BLaER1 (cell line): ENCODE data around the gene HS6ST3.

Experiments
- H3K27ac ChIP-seq: shearing (Covaris generic); formaldehyde crosslinking; 2 replicates; pipeline ENCODE4 v1.8.1; 2022
- H3K27me3 ChIP-seq: shearing (Covaris generic); formaldehyde crosslinking; 2 replicates; pipeline ENCODE4 v1.8.1; 2022
- H3K36me3 ChIP-seq: shearing (Covaris generic); formaldehyde crosslinking; 2 replicates; pipeline ENCODE4 v1.8.1; 2022
- H3K4me1 ChIP-seq: shearing (Covaris generic); formaldehyde crosslinking; 2 replicates; pipeline ENCODE4 v1.8.1; 2022
- H3K4me2 ChIP-seq: shearing (Covaris generic); formaldehyde crosslinking; 2 replicates; pipeline ENCODE4 v1.8.1; 2022
- H3K4me3 ChIP-seq: shearing (Covaris generic); formaldehyde crosslinking; 2 replicates; pipeline ENCODE4 v1.8.1; 2022
- H3K9ac ChIP-seq: shearing (Covaris generic); formaldehyde crosslinking; 2 replicates; pipeline ENCODE4 v1.8.1; 2022
- H3K9me3 ChIP-seq: shearing (Covaris generic); formaldehyde crosslinking; 2 replicates; pipeline ENCODE4 v1.8.1; 2022
- H4K20me1 ChIP-seq: shearing (Covaris generic); formaldehyde crosslinking; 2 replicates; pipeline ENCODE4 v1.8.1; 2022
- Cebpa-rat ChIP-seq: shearing (Covaris generic); IDR thresholded peaks from 2 replicates; pipeline ENCODE4 v1.8.1; 2022

HS6ST3 gene

DNA sequence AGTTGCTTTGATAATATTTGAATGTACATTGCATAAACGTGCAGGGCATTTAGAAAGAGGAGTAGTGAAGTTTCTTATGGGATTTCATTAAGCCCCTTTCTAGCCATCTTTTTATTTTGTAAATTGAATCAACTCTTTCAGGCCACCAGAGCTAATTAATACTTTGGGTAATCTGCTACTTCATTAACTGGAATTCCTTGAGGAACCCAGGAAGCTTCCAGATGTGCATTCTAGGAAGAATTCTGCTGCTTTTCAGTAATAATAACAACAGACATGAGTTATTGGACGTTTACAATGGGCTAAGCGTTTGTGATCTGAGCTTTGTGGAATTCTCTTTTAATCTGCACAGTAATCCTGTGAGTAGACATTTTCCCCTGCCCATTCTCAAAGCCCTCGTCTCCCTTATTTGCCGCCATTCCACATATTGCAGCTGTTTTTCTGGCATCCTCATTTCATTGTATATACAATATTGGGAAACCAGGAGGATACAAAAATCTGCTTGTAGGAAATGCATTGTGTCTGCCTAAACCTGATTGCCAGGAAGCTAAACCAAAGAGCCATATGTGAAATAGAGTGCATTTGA, 103.9 kb downstream of the HS6ST3 start:
- Histone ChIP-seq H3K4me3 (no peak overlapping the region), H4K20me1 (no peaks in the 10 kb centered on the region), H3K36me3 (no peaks in the 10 kb centered on the region), H3K9ac (no peak overlapping the region), H3K27ac (no peak overlapping the region), H3K9me3 (peaks cover 14% of the 10 kb centered on the region), H3K4me2 (no peak overlapping the region), H3K4me1 (no peaks in the 10 kb centered on the region), H3K27me3 (no peaks in the 10 kb centered on the region)
- TF ChIP-seq Cebpa-rat: no peak

- Histone ChIP-seq H3K9ac (no peak overlapping the region), H3K27me3 (no peaks in the 10 kb centered on the region), H3K4me3 (no peak overlapping the region), H3K4me2 (no peak overlapping the region), H4K20me1 (no peaks in the 10 kb centered on the region), H3K27ac (no peak overlapping the region), H3K4me1 (no peaks in the 10 kb centered on the region), H3K9me3 (peaks cover 15% of the 10 kb centered on the region), H3K36me3 (no peaks in the 10 kb centered on the region)
- no peak for TF ChIP-seq Cebpa-rat
Measured at GRCh38 chr13:96198038-96198437, 108.1 kb downstream of the HS6ST3 start.

- TF ChIP-seq Cebpa-rat: no peak
- H3K9me3 ChIP-seq: peaks cover 15% of the 10 kb centered on the region
- no peak overlapping the region for H3K27ac ChIP-seq
- no peaks in the 10 kb centered on the region for H3K27me3 ChIP-seq
- no peak overlapping the region for H3K4me2 ChIP-seq
- no peak overlapping the region for H3K9ac ChIP-seq
- no peak overlapping the region for H3K4me3 ChIP-seq
- no peaks in the 10 kb centered on the region for H4K20me1 ChIP-seq
- no peaks in the 10 kb centered on the region for H3K36me3 ChIP-seq
- H3K4me1 ChIP-seq: no peaks in the 10 kb centered on the region
Measured at GRCh38 chr13:96199315-96199714, 109.4 kb downstream of the HS6ST3 start.

DNA sequence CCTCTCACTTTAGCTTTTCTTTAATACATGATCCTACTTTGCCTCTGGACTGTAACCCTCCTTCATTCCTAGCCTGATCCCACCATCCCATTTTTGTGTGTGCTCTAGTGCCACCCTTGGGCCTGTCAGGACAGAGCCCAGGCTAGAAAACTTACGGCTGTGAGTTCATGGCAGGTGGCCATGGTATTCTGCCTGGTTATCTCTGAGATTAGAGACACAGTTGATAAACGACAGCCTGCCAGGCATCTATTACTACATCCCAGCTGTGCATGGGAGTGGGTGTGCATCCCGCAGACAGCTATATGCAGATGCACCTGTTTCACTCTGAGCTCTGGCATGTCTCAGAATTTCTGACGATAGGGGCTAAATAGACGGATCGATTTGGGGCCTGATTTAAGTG, 110.9 kb downstream of the HS6ST3 start:
- Histone ChIP-seq H3K36me3 (no peaks in the 10 kb centered on the region), H3K4me3 (no peak overlapping the region), H3K4me1 (no peaks in the 10 kb centered on the region), H3K4me2 (no peak overlapping the region), H3K27ac (no peak overlapping the region), H4K20me1 (no peaks in the 10 kb centered on the region), H3K9ac (no peak overlapping the region), H3K27me3 (no peaks in the 10 kb centered on the region), H3K9me3 (peaks cover 15% of the 10 kb centered on the region)
- TF ChIP-seq Cebpa-rat: no peak

DNA sequence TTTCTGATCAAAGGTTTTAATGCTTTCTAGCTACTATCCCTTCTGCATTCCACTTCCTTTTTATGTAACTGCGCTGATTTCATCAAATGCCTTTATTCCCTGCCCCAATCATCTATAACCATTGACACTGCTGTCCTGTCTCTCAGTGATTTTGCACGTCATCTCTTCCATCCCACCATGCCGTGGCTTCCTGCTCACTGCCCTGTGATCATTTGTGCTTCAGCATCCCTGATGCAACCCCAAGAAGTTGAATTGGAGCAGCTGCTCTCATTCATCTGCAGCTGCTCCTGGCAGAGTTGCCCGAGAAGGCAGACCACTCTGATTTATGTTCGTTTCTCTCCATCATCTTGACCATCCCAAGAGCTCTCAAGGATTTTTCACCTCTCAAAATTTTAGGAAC, 112.4 kb downstream of the HS6ST3 start:
- Histone ChIP-seq H3K4me1 (no peaks in the 10 kb centered on the region), H3K27me3 (no peaks in the 10 kb centered on the region), H3K4me2 (no peak overlapping the region), H3K27ac (no peak overlapping the region), H4K20me1 (no peaks in the 10 kb centered on the region), H3K36me3 (no peaks in the 10 kb centered on the region), H3K9me3 (peaks cover 15% of the 10 kb centered on the region), H3K9ac (no peak overlapping the region), H3K4me3 (no peak overlapping the region)
- no peak for TF ChIP-seq Cebpa-rat

DNA sequence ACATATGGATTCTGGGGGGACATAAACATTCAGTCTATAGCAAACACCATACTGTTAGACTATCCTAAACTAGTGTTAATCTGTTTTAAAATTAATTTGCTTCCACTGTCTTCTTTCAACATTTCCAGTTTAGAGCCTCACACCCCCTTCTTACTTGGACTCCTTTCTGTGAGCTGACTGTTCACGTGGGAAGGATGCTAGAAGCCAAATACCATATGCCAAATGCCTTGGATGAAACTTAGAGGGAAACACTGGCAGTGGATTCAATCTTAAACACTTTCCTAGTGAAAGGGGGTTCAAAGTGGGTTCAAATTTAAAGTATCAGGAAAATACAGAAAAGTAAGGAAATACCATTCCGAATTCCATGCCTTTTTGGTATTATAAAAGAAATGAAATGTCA, 113.6 kb downstream of the HS6ST3 start:
- H3K27me3 ChIP-seq: no peaks in the 10 kb centered on the region
- no peak for TF ChIP-seq Cebpa-rat
- no peaks in the 10 kb centered on the region for H4K20me1 ChIP-seq

GRCh38 chr13:96214824-96215445, 125.0 kb downstream of the HS6ST3 start:
- no peak overlapping the region for H3K27ac ChIP-seq
- H3K4me1 ChIP-seq: no peaks in the 10 kb centered on the region; the same call in 1 of the 2 replicates
- no peak for TF ChIP-seq Cebpa-rat
- no peaks in the 10 kb centered on the region for H4K20me1 ChIP-seq
- H3K4me2 ChIP-seq: no peak overlapping the region
- H3K27me3 ChIP-seq: no peaks in the 10 kb centered on the region
- H3K9ac ChIP-seq: no peak overlapping the region
- no peaks in the 10 kb centered on the region for H3K9me3 ChIP-seq
- H3K4me3 ChIP-seq: no peak overlapping the region
- no peaks in the 10 kb centered on the region for H3K36me3 ChIP-seq

More for the DNA sequence above, 113.6 kb downstream of the HS6ST3 start:
- Histone ChIP-seq H3K4me3 (no peak overlapping the region), H3K9ac (no peak overlapping the region), H3K4me2 (no peak overlapping the region), H3K9me3 (0 out of 2 replicates have a peak, but pooled peaks cover 4% of the 10 kb centered on the region), H3K36me3 (no peaks in the 10 kb centered on the region), H3K4me1 (no peaks in the 10 kb centered on the region), H3K27ac (no peak overlapping the region)

DNA sequence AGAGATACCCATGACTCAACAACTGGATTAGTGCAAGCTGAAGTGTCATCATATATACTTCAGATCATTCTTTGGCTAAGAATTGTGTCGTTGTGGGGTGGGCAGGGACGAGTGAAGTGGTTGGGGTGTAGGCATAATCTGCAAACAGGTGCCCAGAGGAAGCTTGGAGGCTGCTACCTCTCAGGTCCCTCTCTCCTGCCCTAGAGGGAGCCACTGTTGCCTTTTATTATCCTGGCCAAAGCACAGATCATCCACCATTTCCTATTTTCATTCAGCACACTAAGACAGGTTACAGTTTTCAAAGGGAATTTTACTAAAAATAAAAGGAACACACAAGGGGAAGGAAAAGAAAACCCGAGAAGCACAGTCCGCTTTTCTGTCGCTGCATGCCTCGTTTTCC, 126.6 kb downstream of the HS6ST3 start:
- no peaks in the 10 kb centered on the region for H3K27me3 ChIP-seq

DNA sequence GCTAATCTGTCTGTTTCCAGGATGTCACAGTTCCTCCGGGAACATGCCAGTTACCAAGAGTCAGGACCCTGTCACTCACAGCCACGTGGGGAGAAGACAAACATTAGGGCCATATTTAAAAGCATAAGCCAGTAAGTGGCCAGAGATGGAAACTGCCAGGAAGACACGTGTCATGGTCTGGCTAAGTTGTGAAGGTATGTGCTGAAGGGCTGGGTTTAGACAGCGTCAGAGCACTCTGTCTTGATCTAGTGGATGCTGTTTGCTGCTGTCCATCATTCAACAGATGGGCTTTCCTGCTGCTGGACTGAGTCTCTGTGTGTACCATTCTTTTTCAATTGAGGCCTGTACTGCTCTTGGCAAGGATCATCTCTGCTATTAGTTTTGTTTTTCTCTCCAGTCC, 128.6 kb downstream of the HS6ST3 start:
- Histone ChIP-seq H3K9me3 (no peaks in the 10 kb centered on the region), H3K4me3 (no peak overlapping the region), H3K9ac (no peak overlapping the region), H3K4me2 (no peak overlapping the region), H3K4me1 (no peaks in the 10 kb centered on the region), H3K27ac (no peak overlapping the region), H4K20me1 (no peaks in the 10 kb centered on the region), H3K36me3 (no peaks in the 10 kb centered on the region), H3K27me3 (no peaks in the 10 kb centered on the region)
- TF ChIP-seq Cebpa-rat: no peak

More for the DNA sequence above, 126.6 kb downstream of the HS6ST3 start:
- H3K9ac ChIP-seq: no peak overlapping the region
- no peak overlapping the region for H3K4me2 ChIP-seq
- H4K20me1 ChIP-seq: no peaks in the 10 kb centered on the region
- H3K4me3 ChIP-seq: no peak overlapping the region
- H3K27ac ChIP-seq: no peak overlapping the region
- no peaks in the 10 kb centered on the region for H3K4me1 ChIP-seq
- H3K36me3 ChIP-seq: no peaks in the 10 kb centered on the region
- no peak for TF ChIP-seq Cebpa-rat
- no peaks in the 10 kb centered on the region for H3K9me3 ChIP-seq

DNA sequence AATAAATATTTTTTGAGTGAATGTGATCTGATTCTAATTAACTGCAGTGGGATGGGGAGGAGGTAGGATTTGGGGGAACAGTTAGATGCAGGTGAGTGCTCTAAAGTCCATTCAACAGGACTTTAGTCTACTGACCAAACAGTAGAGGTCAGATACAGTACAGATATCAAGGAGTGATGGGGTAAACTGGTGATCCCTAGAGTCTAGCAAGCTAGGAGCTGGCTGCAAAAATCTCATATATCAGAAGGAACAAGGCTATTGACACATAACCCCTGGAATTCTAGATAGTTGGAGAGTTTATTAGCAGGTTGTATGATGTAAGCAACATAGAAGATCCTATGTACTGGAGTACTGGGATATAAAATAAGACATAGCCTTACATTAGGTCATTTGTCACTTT, 131.6 kb downstream of the HS6ST3 start:
- Histone ChIP-seq H3K27ac (no peak overlapping the region), H3K4me2 (no peak overlapping the region), H3K27me3 (no peaks in the 10 kb centered on the region), H3K9ac (no peak overlapping the region), H3K4me3 (no peak overlapping the region), H3K4me1 (no peaks in the 10 kb centered on the region), H4K20me1 (no peaks in the 10 kb centered on the region), H3K9me3 (no peaks in the 10 kb centered on the region), H3K36me3 (no peaks in the 10 kb centered on the region)
- no peak for TF ChIP-seq Cebpa-rat
